IMR-90 (cell line): Measurements from ENCODE around the gene SPART. TPM values are rescaled to one million over a fixed set of nuclear protein-coding genes. Genes with fewer than 3 reads are reported as not detected.
"Not testable (repeated sequence)": the region's sequence is repeated elsewhere in the genome, so short reads cannot be mapped to it uniquely, and the experiment has no call there.

Experiments used
- ATAC-seq: fragments of 200-7000 bp; cut with Tn5 transposase; 2 replicates; pipeline ENCODE4 v1.9.1; 2020; ENCODE audit warnings: low read depth, mild to moderate bottlenecking, moderate library complexity
- BruUV-seq: library from RNA; stranded (reverse); fragments of 400-500 nt; replicated peaks from 2 replicates; lab custom pipeline; 2021; lab: Mats Ljungman, UMichigan
- CTCF ChIA-PET: fragments of 300-600 bp; formaldehyde crosslinking; extraction: SDS; loops from one replicate; lab custom pipeline; 2021; ENCODE audit warnings: antibody characterized with exemption; lab: Yijun Ruan, JAX
- POLR2A ChIA-PET: fragments of 300-600 bp; sonication (Branson Sonifier 250); formaldehyde crosslinking; loops from one replicate; lab custom pipeline; 2022; ENCODE audit warnings: antibody characterized with exemption; ENCODE audit not compliant: unreplicated experiment; lab: Charles Lee
- DNase-seq: peaks from one replicate; pipeline ENCODE4 v3.0.0; 2013
- H2AFZ ChIP-seq: replicated peaks from 2 replicates; pipeline ENCODE3; 2013; ENCODE audit warnings: low read length, mild to moderate bottlenecking; ENCODE audit not compliant: poor library complexity
- H2AK5ac ChIP-seq: 2 replicates; pipeline ENCODE4 v1.6.1; 2013; ENCODE audit warnings: low read depth, low read length, inconsistent platforms
- H2AK9ac ChIP-seq: replicated peaks from 2 replicates; pipeline ENCODE3; 2013; ENCODE audit warnings: mild to moderate bottlenecking, low read depth, low read length, moderate library complexity; ENCODE audit not compliant: poor library complexity
- H2BK120ac ChIP-seq: 2 replicates; pipeline ENCODE4 v1.6.1; 2013; ENCODE audit warnings: low read depth, low read length, inconsistent platforms
- H2BK15ac ChIP-seq: 3 replicates; pipeline ENCODE4 v1.6.1; 2013; ENCODE audit warnings: low read depth, low read length, inconsistent platforms
- H2BK20ac ChIP-seq: 2 replicates; pipeline ENCODE4 v1.6.1; 2013; ENCODE audit warnings: low read depth, mild to moderate bottlenecking, inconsistent platforms, low read length, moderate library complexity
- H2BK5ac ChIP-seq: 2 replicates; pipeline ENCODE4 v1.6.1; 2013; ENCODE audit warnings: mild to moderate bottlenecking, low read depth, low read length, inconsistent platforms; ENCODE audit not compliant: poor library complexity, severe bottlenecking
- H3K14ac ChIP-seq: replicated peaks from 2 replicates; pipeline ENCODE4 v1.6.1; 2013; ENCODE audit warnings: low read depth, low read length, inconsistent platforms
- H3K18ac ChIP-seq: 2 replicates; pipeline ENCODE4 v1.6.1; 2013; ENCODE audit warnings: low read depth, low read length, control low read depth
- H3K23ac ChIP-seq: 2 replicates; pipeline ENCODE4 v1.6.1; 2013; ENCODE audit warnings: low read depth, low read length, inconsistent platforms
- H3K27ac ChIP-seq: 2 replicates; pipeline ENCODE4 v1.5.1; 2013; ENCODE audit warnings: mild to moderate bottlenecking, control low read depth, low read length; ENCODE audit not compliant: insufficient read depth
- H3K27me3 ChIP-seq: 2 replicates; pipeline ENCODE4 v1.6.1; 2013; ENCODE audit warnings: low read length; ENCODE audit not compliant: control insufficient read depth, insufficient read depth
- H3K36me3 ChIP-seq: 2 replicates; pipeline ENCODE4 v1.6.1; 2013; ENCODE audit warnings: low read length, mixed read lengths; ENCODE audit not compliant: control insufficient read depth, insufficient read depth
- H3K4ac ChIP-seq: 2 replicates; pipeline ENCODE4 v1.6.1; 2013; ENCODE audit warnings: low read depth, low read length, inconsistent platforms
- H3K4me1 ChIP-seq: 2 replicates; pipeline ENCODE4 v1.6.1; 2013; ENCODE audit warnings: low read length, mixed read lengths; ENCODE audit not compliant: control insufficient read depth, insufficient read depth
- H3K4me2 ChIP-seq: 2 replicates; pipeline ENCODE4 v1.6.1; 2013; ENCODE audit warnings: low read depth, mild to moderate bottlenecking, control low read depth, low read length, moderate library complexity
- H3K4me3 ChIP-seq: 2 replicates; pipeline ENCODE4 v1.5.1; 2013; ENCODE audit warnings: low read depth, mild to moderate bottlenecking, control low read depth, low read length, moderate library complexity; ENCODE audit not compliant: insufficient read depth
- H3K56ac ChIP-seq: 2 replicates; pipeline ENCODE4 v1.6.1; 2013; ENCODE audit warnings: low read length, inconsistent platforms; ENCODE audit not compliant: insufficient read depth; ENCODE audit errors: extremely low read depth
- H3K79me1 ChIP-seq, 2 experiments: 2 replicates each; pipeline ENCODE4 v1.6.1; 2013; ENCODE audit warnings: low read length in 2 of 2, inconsistent platforms in 1 of 2, low read depth in 1 of 2
- H3K9ac ChIP-seq: 2 replicates; pipeline ENCODE4 v1.6.1; 2013; ENCODE audit warnings: low read depth, low read length, control low read depth
- H3K9me1 ChIP-seq: 2 replicates; pipeline ENCODE4 v1.6.1; 2013; ENCODE audit warnings: low read length, inconsistent platforms; ENCODE audit not compliant: insufficient read depth
- H3K9me3 ChIP-seq: 2 replicates; pipeline ENCODE4 v1.6.1; 2013; ENCODE audit warnings: low read length; ENCODE audit not compliant: control insufficient read depth, insufficient read depth
- H4K20me1 ChIP-seq: 2 replicates; pipeline ENCODE4 v1.6.1; 2013; ENCODE audit warnings: low read length, inconsistent platforms; ENCODE audit not compliant: insufficient read depth
- H4K5ac ChIP-seq: 2 replicates; pipeline ENCODE4 v1.6.1; 2013; ENCODE audit warnings: mild to moderate bottlenecking, low read depth, low read length, control low read depth
- H4K8ac ChIP-seq, 2 experiments: 2 replicates each; pipeline ENCODE4 v1.6.1; 2013; ENCODE audit warnings: low read depth in 2 of 2, low read length in 2 of 2, control low read depth in 1 of 2, inconsistent platforms in 1 of 2
- H4K91ac ChIP-seq: 2 replicates; pipeline ENCODE4 v1.6.1; 2013; ENCODE audit warnings: low read depth, low read length, inconsistent platforms; ENCODE audit not compliant: insufficient read depth
- WGBS, 2 experiments: methylation state at CpG; one replicate each; pipeline versions ENCODE4 v1.1.5 to v1.1.7; 2013; ENCODE audit warnings: missing lambda C conversion rate in 2 of 2; ENCODE audit not compliant: insufficient read length in 1 of 2; ENCODE audit errors: extremely low coverage in 2 of 2; 5-methylcytosine and 5-hydroxymethylcytosine counted together
- dilution Hi-C: fragments of 300-500 bp; cut with HindIII; formaldehyde crosslinking; loops from one replicate; pipeline ENCODE4 v1.14.3; 2018; ENCODE audit warnings: low sequenced_read_pairs; ENCODE audit not compliant: unreplicated experiment
- in situ Hi-C: fragments of 300-500 bp; cut with MboI; formaldehyde crosslinking; loops from 3 replicates; pipeline ENCODE4 v1.14.3; 2019; ENCODE audit warnings: low sequenced_read_pairs, inconsistent platforms, mixed read lengths
- intact Hi-C: fragments of 100-400 bp; cut with micrococcal nuclease; formaldehyde crosslinking; loops from 2 replicates; pipeline ENCODE4 v1.10.0; 2022
- polyA plus RNA-seq, 3 experiments: library from polyadenylated mRNA; depleted of rRNA; stranded (reverse); fragments of >200 nt; gene quantifications; 2 replicates each; pipeline ENCODE4 v1.2.3, GENCODE V29; 2012; ENCODE audit warnings: low replicate concordance in 1 of 3
- total RNA-seq: library from RNA; depleted of rRNA; stranded (reverse); fragments of >200 nt; gene quantifications from 2 replicates; pipeline ENCODE4 v1.2.3, GENCODE V29; 2012

SPART gene
- total and polyA plus RNA-seq, 2 of the 4 experiments (the other 2 are of a cell fraction) = 43.8 to 110 TPM

DNA sequence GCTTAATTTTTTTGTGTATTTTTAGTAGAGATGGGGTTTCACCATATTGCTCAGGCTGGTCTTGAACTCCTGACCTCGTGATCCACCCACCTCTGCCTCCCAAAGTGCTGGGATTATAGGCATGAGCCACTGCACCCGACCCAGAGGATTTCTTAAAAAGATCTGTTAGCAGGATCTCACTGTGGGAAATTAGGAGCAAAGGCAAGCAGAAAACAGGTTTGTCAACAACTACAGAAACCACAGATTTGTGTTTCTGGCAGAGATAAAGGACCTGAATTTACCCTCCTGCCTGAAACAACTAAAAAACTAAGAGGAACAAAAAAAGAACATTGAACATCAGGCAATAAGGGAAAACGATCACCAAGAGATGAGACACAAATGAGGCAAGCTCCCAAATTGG is 46.7 kb downstream of the SPART start:
- intact Hi-C loops = loop anchor here (5.0 kb wide), 1 partner anchor 48 kb away; the partner anchor contains the start of gene SPART

More for the DNA sequence above, 46.7 kb downstream of the SPART start:
- H3K4me2 ChIP-seq, H2BK5ac ChIP-seq, dilution Hi-C loops, H3K9me3 ChIP-seq, H2AFZ ChIP-seq, H3K4me3 ChIP-seq, H3K27ac ChIP-seq, H3K9me1 ChIP-seq, H2BK120ac ChIP-seq, H2BK15ac ChIP-seq, H4K8ac ChIP-seq, H4K91ac ChIP-seq, H3K14ac ChIP-seq, H4K20me1 ChIP-seq, H2BK20ac ChIP-seq, H2AK5ac ChIP-seq, H3K4me1 ChIP-seq, H3K56ac ChIP-seq, BruUV-seq, H3K23ac ChIP-seq, H2AK9ac ChIP-seq, H3K27me3 ChIP-seq, ATAC-seq, H3K79me1 ChIP-seq, DNase-seq, H3K9ac ChIP-seq, H3K4ac ChIP-seq, H4K5ac ChIP-seq, H3K36me3 ChIP-seq, H3K18ac ChIP-seq, in situ Hi-C loops: not testable (repeated sequence)
- CTCF ChIA-PET = interaction anchor here (1.6 kb wide), 1 partner anchor 8 kb away, joined by 4 read pairs; no protein-coding TSS in a partner anchor
- WGBS, 2 experiments = 40% methylated on average over 1 of the region's 3 CpGs; no CpG with 5 or more reads in 1 of the 2 experiments
- POLR2A ChIA-PET = interaction anchor here (0.6 kb wide), 1 partner anchor 89 kb away, joined by 4 read pairs; no protein-coding TSS in a partner anchor
